ENCODE data around the gene CACNA1C.

GRCh38 chr12:2120982-2121758 lies 68.4 kb downstream of the CACNA1C start:
- TF ChIP-seq, protein P1, sequence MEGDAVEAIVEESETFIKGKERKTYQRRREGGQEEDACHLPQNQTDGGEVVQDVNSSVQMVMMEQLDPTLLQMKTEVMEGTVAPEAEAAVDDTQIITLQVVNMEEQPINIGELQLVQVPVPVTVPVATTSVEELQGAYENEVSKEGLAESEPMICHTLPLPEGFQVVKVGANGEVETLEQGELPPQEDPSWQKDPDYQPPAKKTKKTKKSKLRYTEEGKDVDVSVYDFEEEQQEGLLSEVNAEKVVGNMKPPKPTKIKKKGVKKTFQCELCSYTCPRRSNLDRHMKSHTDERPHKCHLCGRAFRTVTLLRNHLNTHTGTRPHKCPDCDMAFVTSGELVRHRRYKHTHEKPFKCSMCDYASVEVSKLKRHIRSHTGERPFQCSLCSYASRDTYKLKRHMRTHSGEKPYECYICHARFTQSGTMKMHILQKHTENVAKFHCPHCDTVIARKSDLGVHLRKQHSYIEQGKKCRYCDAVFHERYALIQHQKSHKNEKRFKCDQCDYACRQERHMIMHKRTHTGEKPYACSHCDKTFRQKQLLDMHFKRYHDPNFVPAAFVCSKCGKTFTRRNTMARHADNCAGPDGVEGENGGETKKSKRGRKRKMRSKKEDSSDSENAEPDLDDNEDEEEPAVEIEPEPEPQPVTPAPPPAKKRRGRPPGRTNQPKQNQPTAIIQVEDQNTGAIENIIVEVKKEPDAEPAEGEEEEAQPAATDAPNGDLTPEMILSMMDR (IDR thresholded peaks at IDR 0.05), result no peak
- no peak for TF ChIP-seq POLR2AphosphoS5 (IDR thresholded peaks at IDR 0.05)
